NCI-H345 (cell line): ENCODE measurements around the gene ZSCAN23.
"Not testable (repeated sequence)": the region's sequence is repeated elsewhere in the genome, so short reads cannot be mapped to it uniquely, and the experiment has no call there.

Source experiments
- DNase-seq: peaks from one replicate; lab custom pipeline; 2025; lab: John Stamatoyannopoulos, UW

The ZSCAN23 gene

DNA sequence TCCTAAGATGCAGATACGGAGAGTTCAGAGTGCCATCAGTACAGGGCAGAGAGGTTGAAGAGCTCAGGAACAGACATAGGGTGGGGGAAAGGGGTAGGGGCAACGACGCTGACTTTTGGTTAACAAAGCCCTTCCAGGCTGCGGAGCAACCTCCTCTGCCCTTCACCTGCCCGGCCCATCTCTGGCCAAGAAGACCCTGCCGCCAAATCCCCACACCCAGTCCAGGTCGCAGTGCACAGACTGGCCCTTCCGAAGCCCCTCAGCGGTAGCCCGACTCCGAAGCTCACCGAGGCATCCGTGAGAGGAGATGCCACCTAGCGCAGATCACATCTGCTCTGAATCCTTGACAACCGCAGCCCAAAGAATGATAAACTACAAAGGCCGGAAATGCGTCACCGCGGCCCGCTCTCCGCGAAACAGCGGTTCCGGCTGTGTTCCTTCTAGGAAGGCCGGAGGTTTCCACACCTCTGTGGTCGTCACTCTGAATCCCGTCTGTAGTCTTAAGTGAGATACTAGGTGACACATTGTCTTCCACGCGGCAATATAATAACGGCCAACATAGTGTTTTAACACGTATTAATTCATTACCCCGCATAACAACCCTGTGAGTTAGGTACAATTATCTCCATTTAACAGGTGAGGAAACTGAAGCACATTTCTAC is at the start of gene ZSCAN23:
TSS of gene ZSCAN23 (minus strand) at position 380 of the 662 bp plus-strand sequence. CDS start 7,225 bp downstream, outside the sequence.
- DNase-seq: peak; percentile 92

DNA sequence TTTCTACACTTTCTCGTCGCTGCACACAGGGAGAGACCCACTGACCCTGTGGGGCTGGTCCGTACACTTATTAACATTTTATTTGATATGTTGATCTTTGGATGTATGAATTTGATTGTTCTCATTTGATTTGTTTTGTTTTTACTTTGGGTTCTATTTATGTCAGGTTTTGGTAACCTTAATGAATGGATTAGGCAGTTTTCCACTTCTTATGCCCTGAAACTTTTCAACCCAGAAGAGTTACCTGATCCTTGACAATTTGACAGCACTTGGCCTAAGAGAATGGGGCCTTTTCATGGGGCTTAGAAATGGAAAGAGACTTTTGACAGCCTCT is 48.7 kb upstream of the ZSCAN23 start:
- no peak for DNase-seq

DNA sequence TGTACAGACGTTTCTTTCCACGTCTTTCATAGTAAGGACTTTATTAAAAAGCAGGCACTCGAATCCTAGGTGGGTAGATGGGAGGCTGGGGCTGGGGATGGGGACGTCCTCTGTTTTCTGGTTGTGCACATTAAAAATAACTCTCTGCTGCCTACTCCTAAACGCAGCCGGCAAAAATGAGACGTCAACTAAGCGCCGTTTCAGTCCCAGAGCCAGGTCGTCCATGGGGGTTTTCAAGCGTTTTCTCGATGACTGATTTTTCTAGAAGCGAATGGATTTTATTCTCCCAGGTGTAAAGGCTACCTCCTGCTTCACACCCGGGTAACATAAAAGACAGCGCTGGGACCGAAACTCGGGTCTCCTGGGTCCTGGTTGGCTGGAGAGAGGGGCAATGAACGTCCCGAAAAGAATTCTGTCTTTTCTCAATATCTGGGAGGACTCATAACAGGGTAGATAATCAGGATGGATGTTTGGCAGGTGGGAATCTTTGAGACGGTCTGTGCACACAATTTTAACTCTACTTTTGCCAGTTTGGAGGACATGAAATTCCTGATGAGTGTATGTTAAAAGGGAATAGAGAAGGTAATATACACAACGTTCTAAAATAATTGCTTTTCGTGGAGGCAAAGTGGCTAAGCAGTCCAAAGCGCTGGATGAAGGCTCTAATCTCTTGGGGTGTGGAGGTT is 47.1 kb upstream of the ZSCAN23 start:
- DNase-seq: no peak

DNA sequence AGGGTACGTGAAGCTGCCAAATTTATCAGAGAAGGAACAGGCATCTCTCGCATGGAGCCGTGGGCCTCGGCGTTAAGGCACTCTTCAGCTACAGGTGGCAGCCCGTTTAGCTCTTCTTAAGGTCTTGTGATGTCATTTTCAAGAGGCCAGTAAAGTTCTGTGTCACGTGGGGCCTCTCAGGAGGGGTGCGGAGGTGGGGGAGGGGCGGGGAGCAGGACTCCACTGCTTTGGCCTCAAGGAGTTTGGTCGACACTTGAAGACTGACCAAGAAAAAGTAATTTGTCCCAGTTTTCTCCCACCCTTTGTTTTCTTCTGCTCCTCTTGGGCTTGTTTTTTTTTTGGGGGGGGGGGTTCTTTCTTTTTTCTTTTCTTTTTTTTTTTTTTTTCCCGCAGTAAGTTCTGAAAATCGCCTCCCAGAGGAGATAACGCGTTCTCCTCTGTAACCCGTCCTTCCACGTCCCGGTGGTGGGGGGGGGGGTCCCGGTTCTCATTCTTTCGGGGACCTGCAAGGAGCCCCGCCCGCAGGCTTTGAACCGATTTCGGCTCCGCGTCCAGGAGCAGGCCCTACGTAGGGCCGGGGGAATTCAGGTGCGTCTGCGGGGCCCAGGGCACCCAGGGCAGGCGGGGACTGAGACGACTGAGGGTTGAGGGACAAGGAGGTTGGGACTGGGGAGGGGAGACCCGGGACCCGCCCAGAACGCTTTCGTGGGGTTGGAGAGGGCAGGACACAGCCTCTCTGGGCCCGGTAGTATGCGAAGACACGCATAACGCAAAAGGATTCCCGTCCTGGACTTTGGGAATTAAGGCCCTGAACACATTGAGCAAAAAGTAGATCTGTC is 46.3 kb upstream of the ZSCAN23 start:
- no peak for DNase-seq

DNA sequence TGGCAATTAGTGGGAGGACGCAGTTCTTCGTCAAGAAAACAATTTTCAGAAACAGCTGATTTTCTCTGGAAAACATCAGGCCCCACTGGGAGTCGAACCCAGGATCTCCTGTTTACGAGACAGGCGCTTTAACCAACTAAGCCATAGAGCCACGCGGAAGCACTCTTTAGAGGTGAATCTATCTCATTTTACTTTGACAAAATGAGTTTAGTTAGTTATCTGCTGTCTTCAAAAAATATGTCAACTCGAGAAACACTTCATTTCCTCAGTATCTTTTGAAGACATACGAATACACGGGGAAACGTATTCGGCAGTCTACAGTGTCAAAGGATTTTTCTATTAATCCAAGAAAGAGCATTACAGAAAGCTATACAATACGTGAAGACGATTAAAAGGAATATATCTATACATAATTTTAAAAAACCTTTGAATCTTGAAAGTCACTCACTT is 45.6 kb upstream of the ZSCAN23 start:
- DNase-seq: no peak

DNA sequence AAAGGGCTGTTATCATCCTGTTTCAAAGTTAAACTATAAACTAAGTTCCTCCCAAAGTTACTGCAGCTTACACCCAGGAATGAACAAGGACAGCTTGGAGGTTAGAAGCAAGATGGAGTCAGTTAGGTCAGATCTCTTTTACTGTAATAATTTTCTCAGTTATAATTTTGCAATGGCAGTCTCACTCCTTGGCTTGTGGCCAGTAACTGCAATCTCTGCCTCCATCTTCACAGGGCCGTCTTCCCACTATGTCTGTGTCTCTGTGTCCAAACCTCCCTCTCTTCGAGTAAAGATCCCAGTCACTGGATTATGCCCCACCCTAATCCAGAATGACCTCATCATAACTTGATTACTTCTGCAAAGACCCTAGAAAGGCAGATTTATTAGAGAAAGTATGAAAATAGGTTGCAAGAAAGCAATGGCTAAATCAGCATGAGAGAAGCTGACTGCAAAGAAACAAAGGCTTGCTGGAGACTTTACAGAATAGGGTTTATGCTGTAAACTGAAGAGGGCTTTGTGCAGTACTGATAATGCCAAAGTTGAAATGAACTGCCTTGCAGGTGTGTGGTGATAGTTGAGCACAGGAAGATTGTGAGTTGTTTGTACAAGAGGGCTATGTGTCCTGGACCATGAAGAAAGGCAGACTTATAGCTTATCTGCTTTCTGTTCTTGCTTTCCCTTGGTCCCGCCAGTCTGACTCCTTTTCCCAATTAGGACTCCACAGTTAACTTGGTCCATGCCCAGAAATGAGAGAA is 43.9 kb upstream of the ZSCAN23 start:
- DNase-seq: no peak

DNA sequence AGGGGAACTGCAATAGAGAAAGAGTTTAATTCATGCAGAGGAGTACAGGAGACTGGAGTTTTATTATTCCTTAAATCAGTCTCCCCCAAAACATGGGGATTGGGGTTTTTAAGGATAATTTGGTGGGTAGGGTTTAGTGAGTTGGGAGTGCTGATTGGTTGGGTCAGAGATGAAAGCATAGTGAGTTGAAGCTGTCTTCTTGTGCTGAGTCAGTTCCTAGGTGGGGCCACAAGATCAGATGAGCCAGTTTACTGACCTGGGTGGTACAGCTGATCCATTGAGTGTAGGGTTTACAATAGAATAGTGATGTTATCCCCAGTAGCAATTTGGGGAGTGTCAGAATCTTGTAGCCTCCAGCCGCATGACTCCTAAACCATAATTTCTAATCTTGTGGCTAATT is 43.2 kb upstream of the ZSCAN23 start:
- DNase-seq: no peak

DNA sequence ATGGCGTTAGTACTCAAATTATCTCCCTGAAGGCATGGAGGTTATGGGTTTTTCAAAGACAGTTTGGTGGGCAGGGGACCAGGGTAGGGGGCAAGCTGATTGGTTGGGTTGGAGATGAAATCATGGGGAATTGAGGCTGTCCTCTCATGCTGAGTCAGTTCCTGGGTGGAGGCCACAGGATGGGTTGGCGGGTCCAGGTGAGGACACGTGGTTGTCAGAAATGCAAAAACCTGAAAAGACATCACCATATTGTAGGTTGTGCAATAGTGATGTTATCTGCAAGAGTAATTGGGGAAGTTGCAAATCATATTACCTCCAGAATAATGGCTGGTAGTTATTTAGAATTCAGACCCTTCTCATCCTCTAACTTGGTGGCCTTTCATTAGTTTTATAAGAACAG is 42.2 kb upstream of the ZSCAN23 start:
- DNase-seq: no peak

DNA sequence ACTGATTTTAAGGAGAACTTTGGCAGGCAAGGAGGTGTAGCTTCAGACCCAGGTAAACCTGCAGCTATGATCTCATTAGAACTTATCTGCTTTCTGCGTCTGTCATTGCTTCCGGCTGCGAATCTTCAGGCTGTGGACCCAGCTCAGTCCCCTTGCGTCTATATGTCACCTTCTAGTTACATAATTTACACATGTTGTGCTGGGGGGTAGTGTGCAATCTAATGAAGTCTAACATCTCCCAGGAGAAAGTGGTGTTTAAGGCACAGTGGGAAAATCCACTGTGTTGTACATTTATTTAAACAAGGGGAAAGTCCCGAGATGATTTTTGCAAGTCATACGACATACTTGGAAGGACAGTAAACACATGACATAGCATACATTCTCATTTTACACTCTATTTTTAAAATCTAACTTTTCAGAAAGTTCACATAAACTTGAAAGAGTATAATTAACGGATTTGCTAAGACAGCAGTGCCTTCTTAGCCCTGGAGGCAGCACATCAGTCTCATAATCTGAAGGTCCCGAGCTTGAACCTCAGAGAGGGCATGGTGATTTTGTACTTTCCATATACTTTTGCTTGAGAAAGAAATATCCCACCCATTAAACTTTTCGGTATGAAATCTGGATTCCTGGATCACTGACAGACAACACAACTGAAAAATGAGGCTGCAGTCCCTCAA is 37.1 kb upstream of the ZSCAN23 start:
- DNase-seq: no peak

DNA sequence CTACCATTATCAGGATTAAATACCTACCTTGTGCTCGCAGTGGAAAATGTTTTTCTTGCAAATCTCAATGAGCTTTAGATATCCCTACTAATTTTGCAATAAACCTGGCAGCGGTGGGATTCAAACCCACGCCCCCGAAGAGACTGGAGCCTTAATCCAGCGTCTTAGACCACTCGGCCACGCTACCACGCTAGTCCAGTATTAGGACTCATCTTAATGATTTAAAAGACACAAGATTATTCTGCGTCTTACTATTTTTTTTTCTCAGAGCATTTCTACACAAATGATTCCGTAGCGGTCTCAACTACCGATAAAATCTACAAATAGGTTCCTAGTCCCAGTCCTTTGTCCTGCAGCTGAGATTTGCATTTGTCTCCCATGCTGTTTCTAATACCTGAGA is 35.2 kb upstream of the ZSCAN23 start:
- no peak for DNase-seq

DNA sequence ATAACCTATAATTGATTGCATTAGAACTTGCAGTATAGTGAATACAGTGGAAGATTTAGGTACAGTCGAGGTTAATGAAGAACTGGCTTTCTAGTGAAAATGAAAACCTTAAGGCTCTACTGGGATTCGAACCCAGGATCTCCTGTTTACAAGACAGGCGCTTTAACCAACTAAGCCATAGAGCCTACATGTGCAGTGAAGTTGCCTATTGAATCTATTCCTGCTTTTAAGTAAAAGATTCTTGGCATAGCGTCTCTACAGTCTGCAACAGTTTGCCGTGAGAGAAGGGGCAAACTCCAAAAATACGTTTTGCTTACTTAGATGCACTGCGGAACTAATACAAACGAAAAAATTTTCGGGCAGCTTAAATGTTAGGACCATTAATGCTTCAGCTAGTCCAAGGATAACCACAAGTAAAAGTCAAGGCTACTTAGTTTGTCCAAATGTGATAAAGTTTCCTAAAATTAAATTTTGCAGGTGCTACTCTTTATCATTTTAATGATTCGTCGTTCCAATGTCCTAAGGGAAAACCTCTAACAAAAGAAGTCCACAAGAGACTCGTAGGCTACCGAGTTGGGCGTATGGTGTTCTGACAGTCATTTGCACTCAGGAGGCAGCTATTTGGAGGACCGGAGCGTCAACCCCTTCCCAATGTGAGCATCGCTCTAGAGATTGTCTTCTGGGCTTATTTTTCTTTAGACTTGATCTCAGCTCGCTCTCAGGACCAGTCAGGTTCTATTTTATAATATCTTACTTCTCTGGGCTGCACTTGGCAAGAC is 31.3 kb upstream of the ZSCAN23 start:
- peak; percentile 19 for DNase-seq

DNA sequence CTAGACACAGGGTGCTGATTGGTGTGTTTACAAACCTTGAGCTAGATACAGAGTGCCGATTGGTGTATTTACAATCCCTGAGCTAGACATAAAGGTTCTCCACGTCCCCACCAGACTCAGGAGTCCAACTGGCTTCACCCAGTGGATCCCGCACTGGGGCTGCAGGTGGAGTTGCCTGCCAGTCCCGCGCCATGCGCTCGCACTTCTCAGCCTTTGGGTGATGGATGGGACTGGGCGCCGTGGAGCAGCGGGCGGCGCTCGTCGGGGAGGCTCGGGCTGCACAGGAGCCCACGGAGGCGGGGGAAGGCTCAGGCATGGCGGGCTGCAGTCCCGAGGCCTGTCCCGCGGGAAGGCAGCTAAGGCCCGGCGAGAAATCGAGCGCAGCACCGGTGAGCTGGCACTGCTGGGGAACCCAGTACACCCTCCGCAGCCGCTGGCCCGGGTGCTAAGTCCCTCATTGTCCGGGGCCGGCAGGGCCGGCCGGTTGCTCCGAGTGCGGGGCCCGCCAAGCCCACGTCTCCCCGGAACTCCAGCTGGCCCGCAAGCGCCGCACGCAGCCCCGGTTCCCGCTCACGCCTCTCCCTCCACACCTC is 26.0 kb upstream of the ZSCAN23 start:
- DNase-seq: not testable (repeated sequence)

DNA sequence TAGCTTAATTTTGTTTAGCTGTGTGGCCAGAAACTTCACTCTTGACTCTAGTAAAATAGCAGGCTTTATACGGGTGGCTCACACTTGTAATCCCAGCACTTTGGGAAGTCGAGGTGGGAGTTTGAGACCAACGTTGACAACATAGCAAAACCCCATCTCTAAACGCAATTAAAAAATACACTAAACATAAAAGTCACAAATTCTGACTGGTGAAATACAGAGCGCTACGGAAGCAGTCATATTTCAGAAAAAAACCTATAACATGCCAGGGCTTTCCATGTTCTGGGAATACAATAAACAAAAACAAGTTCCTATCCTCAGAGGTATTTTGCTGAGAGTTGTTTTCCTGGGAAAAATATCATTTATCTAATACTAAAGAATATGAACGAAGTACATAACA is 24.8 kb upstream of the ZSCAN23 start:
- no peak for DNase-seq

DNA sequence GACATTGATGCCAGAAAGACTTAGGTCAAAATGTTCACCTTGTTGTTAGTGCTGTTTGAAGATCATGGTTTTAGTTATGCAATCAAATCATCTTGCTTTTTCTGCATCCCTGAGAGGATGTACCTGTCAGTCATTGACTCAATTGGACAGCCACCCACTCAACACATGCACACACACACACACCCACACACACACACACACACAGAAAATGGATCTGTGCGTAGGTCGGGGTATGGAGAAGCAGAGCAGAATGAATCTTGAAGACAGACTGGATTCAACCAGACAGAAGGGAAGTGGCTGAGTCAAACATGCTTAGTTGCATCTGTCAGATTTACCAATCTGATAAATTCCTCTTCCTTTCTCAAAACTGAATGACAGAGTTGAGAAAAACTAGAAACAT is 19.1 kb upstream of the ZSCAN23 start:
- DNase-seq: no peak

DNA sequence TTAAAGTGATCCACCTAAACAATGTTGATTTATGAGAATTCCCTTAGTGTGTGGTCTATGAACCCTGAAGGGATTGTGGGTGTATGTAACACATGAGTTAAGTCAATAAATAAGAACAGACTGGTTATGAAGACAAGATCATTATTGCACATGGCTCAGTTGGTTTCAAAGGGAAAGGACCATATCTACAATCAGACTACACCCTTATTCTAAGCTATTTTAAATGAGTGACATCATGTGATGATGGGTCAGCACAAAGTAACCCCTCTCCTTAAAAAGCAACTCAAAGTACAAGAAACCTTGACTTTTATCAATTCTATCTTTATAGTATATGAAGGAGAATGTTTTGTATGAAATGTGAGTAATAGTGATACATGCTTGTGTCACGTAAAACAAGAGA is 15.3 kb upstream of the ZSCAN23 start:
- no peak for DNase-seq

DNA sequence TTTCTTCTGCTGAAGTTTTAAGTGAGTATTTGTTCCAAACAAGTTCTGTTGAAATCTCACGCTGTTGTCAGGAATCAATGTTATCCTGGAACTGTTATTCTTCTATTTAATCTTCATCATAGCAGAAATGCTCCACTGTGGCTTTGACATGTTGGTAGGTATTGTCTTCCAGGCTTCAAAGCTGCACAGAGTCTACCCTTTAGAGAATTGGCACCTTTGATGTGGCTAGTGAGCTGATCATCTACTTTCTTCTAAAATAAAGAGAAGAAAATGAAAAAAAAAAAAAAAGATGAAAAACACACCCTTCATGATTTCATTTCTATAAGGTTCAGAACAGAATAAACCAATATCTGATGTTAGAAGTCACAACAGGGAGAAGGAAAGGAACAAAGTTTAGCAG is 5.8 kb upstream of the ZSCAN23 start:
- no peak for DNase-seq

DNA sequence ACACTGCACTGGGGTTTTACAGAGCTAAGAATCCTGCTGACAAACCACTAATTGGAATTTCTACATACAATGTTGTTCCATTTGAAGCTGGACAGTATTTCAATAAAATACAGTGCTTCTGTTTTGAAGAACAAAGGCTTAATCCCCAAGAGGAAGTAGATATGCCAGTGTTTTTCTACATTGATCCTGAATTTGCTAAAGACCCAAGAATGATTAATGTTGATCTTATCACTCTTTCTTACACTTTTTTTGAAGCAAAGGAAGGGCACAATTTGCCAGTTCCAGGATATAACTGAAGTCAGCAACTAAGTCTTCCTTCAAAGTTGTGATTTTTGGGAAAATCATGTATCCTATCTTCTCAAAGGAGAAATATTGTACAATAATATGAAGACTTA is 4.2 kb upstream of the ZSCAN23 start:
- not testable (repeated sequence) for DNase-seq

DNA sequence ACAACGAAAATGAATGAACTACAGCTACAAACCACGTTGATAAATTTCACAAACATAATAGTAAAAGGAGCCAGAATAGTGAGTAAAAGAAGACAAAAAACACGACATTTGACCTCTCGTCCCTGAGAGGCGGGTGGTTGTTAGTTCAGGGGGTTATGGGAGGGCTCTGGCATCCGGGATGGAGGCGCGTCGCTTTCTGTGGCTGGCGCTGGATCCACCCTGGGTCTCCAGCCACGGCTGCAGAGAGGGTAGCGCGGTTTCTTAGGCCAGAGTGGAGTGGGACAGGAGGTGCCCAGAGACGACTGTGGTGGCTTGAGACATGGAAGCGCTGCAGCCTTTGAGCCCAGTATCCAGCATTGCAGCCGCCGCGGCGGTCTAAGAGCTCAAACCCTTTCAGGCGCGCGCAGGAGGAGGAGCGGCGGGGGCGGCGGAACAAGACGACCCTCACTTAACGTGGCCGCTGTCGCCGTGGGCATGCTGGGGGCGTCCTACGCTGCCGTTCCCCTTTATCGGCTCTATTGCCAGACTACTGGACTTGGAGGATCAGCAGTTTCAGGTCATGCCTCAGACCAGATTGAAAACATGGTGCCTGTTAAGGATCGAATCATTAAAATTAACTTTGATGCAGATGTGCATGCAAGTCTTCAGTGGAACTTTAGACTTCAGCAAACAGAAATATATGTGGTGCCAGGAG is 3.7 kb upstream of the ZSCAN23 start:
- DNase-seq: peak; percentile 7

DNA sequence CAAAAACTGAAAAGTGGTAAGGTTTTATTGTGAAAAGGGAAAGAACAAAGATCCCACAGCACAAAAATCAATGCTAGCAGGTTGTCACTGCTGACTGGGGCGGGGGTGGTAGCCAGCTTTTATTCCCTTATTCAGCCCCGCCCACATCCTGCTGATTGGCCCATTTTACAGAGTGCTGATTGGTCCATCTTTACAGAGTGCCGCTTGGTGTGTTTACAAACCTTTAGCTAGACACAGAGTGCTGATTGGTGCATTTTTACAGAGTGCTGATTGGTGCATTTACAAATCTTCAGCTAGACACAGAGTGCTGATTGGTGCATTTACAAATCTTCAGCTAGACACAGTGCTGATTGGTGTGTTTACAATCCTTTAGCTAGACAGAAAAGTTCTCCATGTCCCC is 1.5 kb upstream of the ZSCAN23 start:
- DNase-seq: not testable (repeated sequence)

DNA sequence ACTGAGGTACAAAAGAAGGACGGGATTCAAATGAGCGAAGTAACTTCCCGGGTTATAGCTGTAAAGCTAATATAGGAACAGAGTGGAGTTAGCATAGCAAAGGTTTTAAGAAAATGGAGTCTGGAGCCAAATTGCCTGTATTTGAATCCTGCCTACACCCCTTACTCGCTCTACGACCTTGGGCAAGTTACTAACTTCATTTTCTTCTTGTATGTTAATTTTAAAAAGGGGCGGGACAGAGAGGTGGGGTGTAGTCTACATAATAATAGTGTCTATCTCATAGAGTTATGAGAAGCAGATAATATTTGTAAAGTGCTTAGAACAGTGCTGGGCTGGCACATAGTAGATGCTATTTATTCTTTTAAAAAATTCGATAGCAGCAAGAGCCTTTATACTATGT is 705 bp downstream of the ZSCAN23 start:
- no peak for DNase-seq
